Vagina (tissue), 2 donors: ENCODE results near the gene CKAP4.

ENCODE experiments used
- POLR2A ChIP-seq, 2 donors: fragments of 450-650 bp; IDR thresholded peaks; one replicate each; pipeline ENCODE4 v1.6.1; 2017; ENCODE audit warnings: antibody characterized with exemption in 2 of 2, mild to moderate bottlenecking in 2 of 2, moderate library complexity in 2 of 2
- POLR2AphosphoS5 ChIP-seq, 2 donors: sonication (generic); formaldehyde crosslinking; IDR thresholded peaks; one replicate each; pipeline ENCODE4 v1.9.0; 2017; ENCODE audit warnings: antibody characterized with exemption in 2 of 2, mild to moderate bottlenecking in 2 of 2, low read depth in 1 of 2; ENCODE audit not compliant: insufficient read depth in 1 of 2

- TF ChIP-seq POLR2A (IDR thresholded peaks at IDR 0.05) (no peak), POLR2AphosphoS5 (IDR thresholded peaks at IDR 0.05; ENCODE audit: insufficient read depth in 1 of 2, low read depth in 1 of 2) (no peak)
Observed at GRCh38 chr12:106255952-106256351, 8.1 kb upstream of the CKAP4 start.
